Neural progenitor cell (in vitro differentiated cells): ENCODE data around the gene STARD7. TPM values are rescaled to one million over a fixed set of nuclear protein-coding genes. Genes with fewer than 3 reads are reported as not detected.

Source experiments
- DNase-seq: peaks from one replicate; pipeline ENCODE4 v3.0.0-alpha.2; 2016; ENCODE audit warnings: low spot score
- H2AFZ ChIP-seq: fragments of 200-600 bp; sonication (generic); replicated peaks from 2 replicates; pipeline ENCODE4 v1.6.1; 2016; ENCODE audit warnings: antibody characterized with exemption
- H3F3A ChIP-seq: fragments of 200-600 bp; sonication (generic); 2 replicates; pipeline ENCODE4 v1.6.1; 2016; ENCODE audit warnings: antibody characterized with exemption, low read depth
- H3K27ac ChIP-seq: fragments of 200-600 bp; sonication (generic); 2 replicates; pipeline ENCODE4 v1.5.1; 2016; ENCODE audit warnings: mild to moderate bottlenecking
- H3K27me3 ChIP-seq: fragments of 200-600 bp; sonication (generic); 2 replicates; pipeline ENCODE4 v1.6.1; 2016; ENCODE audit warnings: mild to moderate bottlenecking, moderate library complexity
- H3K36me3 ChIP-seq: fragments of 200-600 bp; sonication (generic); 2 replicates; pipeline ENCODE4 v1.5.1; 2016
- H3K4me1 ChIP-seq: fragments of 200-600 bp; sonication (generic); 2 replicates; pipeline ENCODE4 v1.6.1; 2016; ENCODE audit warnings: mixed run types
- H3K4me2 ChIP-seq: fragments of 200-600 bp; sonication (generic); 2 replicates; pipeline ENCODE4 v1.6.1; 2016
- H3K4me3 ChIP-seq: fragments of 200-600 bp; sonication (generic); 2 replicates; pipeline ENCODE4 v1.5.1; 2016
- H3K79me2 ChIP-seq: fragments of 200-600 bp; sonication (generic); 2 replicates; pipeline ENCODE4 v1.6.1; 2016; ENCODE audit warnings: low read depth
- H3K9ac ChIP-seq: fragments of 200-600 bp; sonication (generic); 2 replicates; pipeline ENCODE4 v1.6.1; 2016
- H3K9me3 ChIP-seq: fragments of 200-600 bp; sonication (generic); 2 replicates; pipeline ENCODE4 v1.5.1; 2016; ENCODE audit warnings: low read depth
- H4K20me1 ChIP-seq: fragments of 200-600 bp; sonication (generic); 2 replicates; pipeline ENCODE4 v1.6.1; 2016; ENCODE audit warnings: low read depth
- H3K27ac Mint-ChIP-seq: 3 replicates; pipeline ENCODE4 v1.8.0; 2021; ENCODE audit warnings: mixed read lengths
- H3K27me3 Mint-ChIP-seq: 2 replicates; pipeline ENCODE4 v1.8.0; 2022; ENCODE audit warnings: low read depth, mild to moderate bottlenecking, inconsistent platforms, moderate library complexity, mixed read lengths; ENCODE audit not compliant: insufficient read depth
- H3K36me3 Mint-ChIP-seq: 3 replicates; pipeline ENCODE4 v1.8.0; 2021; ENCODE audit warnings: mixed read lengths
- H3K4me1 Mint-ChIP-seq: 3 replicates; pipeline ENCODE4 v1.8.0; 2021; ENCODE audit warnings: mixed read lengths
- H3K4me3 Mint-ChIP-seq: 3 replicates; pipeline ENCODE4 v1.8.0; 2021; ENCODE audit warnings: mild to moderate bottlenecking, moderate library complexity, mixed read lengths
- H3K9me3 Mint-ChIP-seq: 3 replicates; pipeline ENCODE4 v1.8.0; 2020; ENCODE audit warnings: mixed read lengths
- CTCF ChIP-seq: fragments of 200-600 bp; sonication (generic); IDR thresholded peaks from 2 replicates; pipeline ENCODE4 v1.5.1; 2017; ENCODE audit warnings: antibody characterized with exemption, mild to moderate bottlenecking
- EZH2 ChIP-seq: fragments of 200-600 bp; sonication (generic); IDR thresholded peaks from 2 replicates; pipeline ENCODE4 v1.6.1; 2017; ENCODE audit warnings: antibody characterized with exemption, mild to moderate bottlenecking, moderate library complexity
- EZH2phosphoT487 ChIP-seq: fragments of 200-600 bp; sonication (generic); IDR thresholded peaks from 2 replicates; pipeline ENCODE4 v1.6.1; 2017; ENCODE audit warnings: antibody characterized with exemption
- total RNA-seq: library from RNA; depleted of rRNA; stranded (reverse); fragments of >200 nt; gene quantifications from 2 replicates; pipeline ENCODE4 v1.2.3, GENCODE V29; 2015; ENCODE audit warnings: low replicate concordance

Gene STARD7
- total RNA-seq, 1 donor from 2014 or later, result 179 TPM

DNA sequence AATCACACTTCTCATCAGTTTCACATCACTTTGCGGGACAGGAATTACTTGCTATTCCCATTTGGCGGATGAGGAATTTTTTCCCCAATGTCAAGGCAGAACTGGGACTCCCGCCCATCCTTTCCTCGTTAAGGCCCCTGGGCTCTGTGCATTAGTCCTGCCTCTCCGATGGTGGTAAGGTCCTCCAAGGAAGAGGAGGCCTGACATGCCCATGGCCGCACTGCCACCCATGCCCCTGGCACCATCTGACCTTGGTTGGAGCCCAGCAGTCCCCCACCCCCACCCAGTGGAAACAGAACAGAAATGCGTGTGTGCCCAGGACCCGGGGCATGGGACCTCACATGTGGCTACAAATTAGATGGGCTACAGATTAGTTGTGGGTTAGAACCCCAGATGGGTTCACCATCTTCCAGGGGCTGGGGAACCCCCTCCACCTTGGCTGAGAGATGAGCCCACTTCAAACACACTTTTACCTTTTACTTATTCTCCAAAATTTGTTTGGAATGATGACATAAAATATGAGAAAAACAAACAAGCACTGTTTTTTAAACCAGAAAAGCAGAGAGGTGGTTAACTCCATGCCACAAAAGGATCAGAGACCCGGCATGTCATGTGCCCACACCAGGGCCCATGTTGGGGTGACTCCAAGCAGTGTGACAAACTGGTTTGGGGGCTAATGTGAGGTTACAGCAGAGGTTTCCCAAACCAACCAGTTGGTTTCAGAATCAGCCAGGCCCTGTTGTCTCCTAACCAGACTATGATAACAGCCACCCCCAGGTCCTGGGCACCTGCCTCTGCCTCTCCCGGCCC is 52.4 kb downstream of the STARD7 start:
- no peaks in the 10 kb centered on the region for H3K36me3 Mint-ChIP-seq
- Histone ChIP-seq H3K27ac (no peak overlapping the region), H2AFZ (no peak overlapping the region), H3F3A (peaks cover 6% of the 10 kb centered on the region), H3K9ac (no peak overlapping the region), H3K79me2 (no peaks in the 10 kb centered on the region), H3K36me3 (no peaks in the 10 kb centered on the region), H3K27me3 (no peaks in the 10 kb centered on the region), H3K4me1 (peaks cover 15% of the 10 kb centered on the region), H3K9me3 (no peaks in the 10 kb centered on the region), H3K4me2 (no peak overlapping the region), H3K4me3 (no peak overlapping the region), H4K20me1 (no peaks in the 10 kb centered on the region)
- TF ChIP-seq EZH2phosphoT487, result no peak
- TF ChIP-seq CTCF, result no peak
- H3K27ac Mint-ChIP-seq, result peak overlapping the region; percentile 78
- peaks cover 34% of the 10 kb centered on the region for H3K4me1 Mint-ChIP-seq
- peaks cover 14% of the 10 kb centered on the region for H3K27me3 Mint-ChIP-seq
- DNase-seq, result no peak
- peaks cover 2% of the 10 kb centered on the region for H3K9me3 Mint-ChIP-seq
- H3K4me3 Mint-ChIP-seq, result no peak overlapping the region

DNA sequence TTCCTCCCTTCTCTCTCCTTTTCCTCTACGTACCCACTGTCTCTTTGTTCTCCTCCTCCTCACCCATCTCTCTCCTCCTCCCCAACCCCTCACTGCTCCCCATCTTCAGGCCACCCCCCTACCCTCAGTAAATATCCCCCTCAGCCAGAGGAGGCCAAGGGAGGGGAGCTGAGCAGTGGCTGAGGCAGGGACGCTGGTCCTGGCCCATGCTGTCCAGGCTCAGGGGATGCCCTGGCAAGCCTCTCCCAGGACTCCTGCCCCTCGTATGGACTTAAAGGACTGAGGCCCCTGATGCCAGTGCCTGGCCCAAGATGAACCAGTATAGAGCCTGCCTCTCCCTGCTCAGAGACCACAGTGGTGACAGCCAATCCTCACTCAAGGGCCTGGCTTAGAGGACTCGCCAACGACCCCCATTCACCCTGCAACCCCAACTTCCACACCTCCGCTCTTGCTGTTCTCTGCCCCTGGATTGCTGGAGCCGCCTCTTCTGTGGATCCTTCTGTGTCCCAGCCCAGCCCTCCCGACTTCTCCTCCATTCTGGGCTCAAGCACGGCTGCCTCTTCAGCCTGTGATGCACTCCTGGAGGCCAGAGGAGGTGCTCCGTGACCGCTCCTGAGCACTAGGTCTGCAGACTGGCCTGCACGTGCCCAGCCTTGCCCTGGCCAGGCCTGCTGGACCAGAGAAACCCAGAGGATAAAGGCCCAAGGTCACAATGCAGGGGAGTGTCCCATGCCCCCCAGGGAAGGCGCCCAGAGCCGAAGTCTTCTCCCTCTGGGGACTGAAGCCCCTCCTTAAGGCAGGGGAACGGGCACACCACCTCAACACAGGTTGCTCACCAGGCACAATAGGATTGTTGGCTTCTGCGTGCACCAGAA is 53.9 kb downstream of the STARD7 start:
- Histone ChIP-seq H3K27ac (no peak overlapping the region), H3F3A (peaks cover 6% of the 10 kb centered on the region), H3K4me3 (no peak overlapping the region), H2AFZ (no peak overlapping the region), H3K9ac (no peak overlapping the region), H4K20me1 (no peaks in the 10 kb centered on the region), H3K27me3 (no peaks in the 10 kb centered on the region), H3K36me3 (no peaks in the 10 kb centered on the region), H3K4me1 (peaks cover 15% of the 10 kb centered on the region), H3K9me3 (no peaks in the 10 kb centered on the region), H3K4me2 (no peak overlapping the region), H3K79me2 (no peaks in the 10 kb centered on the region)
- Mint-ChIP-seq H3K36me3 (no peaks in the 10 kb centered on the region), H3K9me3 (no peaks in the 10 kb centered on the region), H3K27ac (no peak overlapping the region), H3K4me3 (no peak overlapping the region), H3K4me1 (peaks cover 35% of the 10 kb centered on the region), H3K27me3 (peaks cover 13% of the 10 kb centered on the region)
- DNase-seq, result no peak
- TF ChIP-seq EZH2phosphoT487, result no peak
- no peak for TF ChIP-seq EZH2
- TF ChIP-seq CTCF, result no peak

GRCh38 chr2:96153991-96154431 is 54.6 kb downstream of the STARD7 start:
- no peak for TF ChIP-seq EZH2
- no peak for TF ChIP-seq CTCF
- no peak for TF ChIP-seq EZH2phosphoT487
- Mint-ChIP-seq H3K27ac (no peak overlapping the region), H3K4me3 (no peak overlapping the region), H3K4me1 (peaks cover 38% of the 10 kb centered on the region), H3K27me3 (peaks cover 10% of the 10 kb centered on the region), H3K36me3 (no peaks in the 10 kb centered on the region), H3K9me3 (no peaks in the 10 kb centered on the region)
- H3K36me3 ChIP-seq, result no peaks in the 10 kb centered on the region
- H2AFZ ChIP-seq, result no peak overlapping the region
- no peak for DNase-seq
- no peaks in the 10 kb centered on the region for H3K9me3 ChIP-seq
- H4K20me1 ChIP-seq, result no peaks in the 10 kb centered on the region
- H3K4me2 ChIP-seq, result no peak overlapping the region
- no peaks in the 10 kb centered on the region for H3K27me3 ChIP-seq
- peaks cover 6% of the 10 kb centered on the region for H3F3A ChIP-seq
- H3K27ac ChIP-seq, result no peak overlapping the region
- peaks cover 15% of the 10 kb centered on the region for H3K4me1 ChIP-seq
- no peak overlapping the region for H3K9ac ChIP-seq
- H3K4me3 ChIP-seq, result no peak overlapping the region
- no peaks in the 10 kb centered on the region for H3K79me2 ChIP-seq
